Subcutaneous adipose tissue (tissue), 4 donors: Measurements from ENCODE around the gene RFTN1. TPM values are rescaled to one million over a fixed set of nuclear protein-coding genes. Genes with fewer than 3 reads are reported as not detected.

ENCODE experiments used
- total RNA-seq, 4 donors: library from RNA; depleted of rRNA; stranded (reverse); fragments of >200 nt; gene quantifications; one replicate each; pipeline ENCODE4 v1.1.0, GENCODE V29; 2016
- TF ChIP-seq, protein P1 (sequence below): fragments of 450-650 bp; IDR thresholded peaks from one replicate; pipeline ENCODE4 v1.5.1; 2016; ENCODE audit warnings: low read depth, mild to moderate bottlenecking, control low read depth, antibody characterized with exemption, moderate library complexity

The RFTN1 gene
- total RNA-seq, 4 donors from 2014 or later = 58.1 to 116 (median 97.4) TPM

GRCh38 chr3:16504692-16505091 lies 8.8 kb downstream of the RFTN1 start:
- TF ChIP-seq, protein P1, sequence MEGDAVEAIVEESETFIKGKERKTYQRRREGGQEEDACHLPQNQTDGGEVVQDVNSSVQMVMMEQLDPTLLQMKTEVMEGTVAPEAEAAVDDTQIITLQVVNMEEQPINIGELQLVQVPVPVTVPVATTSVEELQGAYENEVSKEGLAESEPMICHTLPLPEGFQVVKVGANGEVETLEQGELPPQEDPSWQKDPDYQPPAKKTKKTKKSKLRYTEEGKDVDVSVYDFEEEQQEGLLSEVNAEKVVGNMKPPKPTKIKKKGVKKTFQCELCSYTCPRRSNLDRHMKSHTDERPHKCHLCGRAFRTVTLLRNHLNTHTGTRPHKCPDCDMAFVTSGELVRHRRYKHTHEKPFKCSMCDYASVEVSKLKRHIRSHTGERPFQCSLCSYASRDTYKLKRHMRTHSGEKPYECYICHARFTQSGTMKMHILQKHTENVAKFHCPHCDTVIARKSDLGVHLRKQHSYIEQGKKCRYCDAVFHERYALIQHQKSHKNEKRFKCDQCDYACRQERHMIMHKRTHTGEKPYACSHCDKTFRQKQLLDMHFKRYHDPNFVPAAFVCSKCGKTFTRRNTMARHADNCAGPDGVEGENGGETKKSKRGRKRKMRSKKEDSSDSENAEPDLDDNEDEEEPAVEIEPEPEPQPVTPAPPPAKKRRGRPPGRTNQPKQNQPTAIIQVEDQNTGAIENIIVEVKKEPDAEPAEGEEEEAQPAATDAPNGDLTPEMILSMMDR = no peak

GRCh38 chr3:16504242-16504641 lies 9.3 kb downstream of the RFTN1 start:
- TF ChIP-seq, protein P1 = no peak

GRCh38 chr3:16503191-16503776 lies 10.2 kb downstream of the RFTN1 start:
- TF ChIP-seq, protein P1 = no peak

DNA sequence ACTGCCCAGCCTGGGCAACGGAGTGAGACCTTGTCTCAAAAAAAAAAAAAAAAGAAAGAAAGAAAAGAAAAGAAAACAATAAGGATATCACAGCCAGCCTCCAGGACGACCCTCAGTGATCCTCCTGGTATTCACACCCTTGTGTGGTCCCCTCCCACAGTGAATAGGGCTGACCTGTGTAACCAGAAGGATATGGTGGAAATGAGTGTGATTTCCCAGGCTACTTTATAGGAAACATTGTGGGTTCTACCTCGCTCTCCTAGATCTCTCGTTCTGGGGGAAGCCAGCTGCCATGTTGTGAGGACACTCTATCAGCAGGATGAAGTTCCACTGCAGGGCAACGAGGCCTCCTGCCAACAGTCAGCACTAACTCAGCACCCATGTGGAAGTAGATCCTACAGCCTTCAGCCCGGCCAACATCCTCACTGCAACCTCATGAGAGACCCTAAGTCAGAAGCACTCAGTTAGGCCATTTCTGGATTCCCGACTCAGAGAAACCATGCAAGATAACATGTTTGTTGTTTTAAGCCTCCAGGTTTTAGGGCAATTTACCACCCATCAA lies 11.1 kb downstream of the RFTN1 start:
- TF ChIP-seq, protein P1 = no peak

DNA sequence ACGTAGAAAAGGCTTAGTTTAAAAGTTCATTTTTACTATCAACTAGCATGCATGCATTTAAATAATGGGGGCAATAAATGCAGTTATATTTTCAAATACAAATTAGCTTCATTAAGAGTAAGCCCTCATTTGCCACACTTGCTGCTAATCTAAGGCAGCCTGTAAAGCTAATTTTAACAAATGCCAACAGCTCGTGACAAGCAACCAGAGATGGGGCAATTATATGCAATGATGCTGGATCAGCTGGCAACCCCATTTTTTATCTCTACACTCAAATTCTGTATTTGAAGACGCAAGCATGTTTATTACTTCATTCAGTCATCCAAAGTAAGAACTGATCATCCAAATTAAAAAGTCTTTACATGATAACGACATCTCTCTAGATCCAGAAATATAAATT lies 12.1 kb downstream of the RFTN1 start:
- TF ChIP-seq, protein P1 = no peak

GRCh38 chr3:16500911-16501310 lies 12.6 kb downstream of the RFTN1 start:
- TF ChIP-seq, protein P1 = no peak

GRCh38 chr3:16500093-16500492 lies 13.4 kb downstream of the RFTN1 start:
- TF ChIP-seq, protein P1 = no peak
